Diencephalon (tissue), 1 donor: Measurements from ENCODE around the gene TAAR6. TPM values are rescaled to one million over a fixed set of nuclear protein-coding genes. Genes with fewer than 3 reads are reported as not detected.

Experiments used
- small RNA-seq: library from RNA; depleted of rRNA; stranded (forward); fragments of <200 nt; gene quantifications from one replicate; pipeline ENCODE3, GENCODE V24; 2014
- total RNA-seq: library from RNA; depleted of rRNA; stranded (reverse); fragments of >200 nt; gene quantifications from one replicate; pipeline ENCODE4 v1.2.3, GENCODE V29; 2014

Gene TAAR6, protein sequence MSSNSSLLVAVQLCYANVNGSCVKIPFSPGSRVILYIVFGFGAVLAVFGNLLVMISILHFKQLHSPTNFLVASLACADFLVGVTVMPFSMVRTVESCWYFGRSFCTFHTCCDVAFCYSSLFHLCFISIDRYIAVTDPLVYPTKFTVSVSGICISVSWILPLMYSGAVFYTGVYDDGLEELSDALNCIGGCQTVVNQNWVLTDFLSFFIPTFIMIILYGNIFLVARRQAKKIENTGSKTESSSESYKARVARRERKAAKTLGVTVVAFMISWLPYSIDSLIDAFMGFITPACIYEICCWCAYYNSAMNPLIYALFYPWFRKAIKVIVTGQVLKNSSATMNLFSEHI
- not detected for total RNA-seq

DNA sequence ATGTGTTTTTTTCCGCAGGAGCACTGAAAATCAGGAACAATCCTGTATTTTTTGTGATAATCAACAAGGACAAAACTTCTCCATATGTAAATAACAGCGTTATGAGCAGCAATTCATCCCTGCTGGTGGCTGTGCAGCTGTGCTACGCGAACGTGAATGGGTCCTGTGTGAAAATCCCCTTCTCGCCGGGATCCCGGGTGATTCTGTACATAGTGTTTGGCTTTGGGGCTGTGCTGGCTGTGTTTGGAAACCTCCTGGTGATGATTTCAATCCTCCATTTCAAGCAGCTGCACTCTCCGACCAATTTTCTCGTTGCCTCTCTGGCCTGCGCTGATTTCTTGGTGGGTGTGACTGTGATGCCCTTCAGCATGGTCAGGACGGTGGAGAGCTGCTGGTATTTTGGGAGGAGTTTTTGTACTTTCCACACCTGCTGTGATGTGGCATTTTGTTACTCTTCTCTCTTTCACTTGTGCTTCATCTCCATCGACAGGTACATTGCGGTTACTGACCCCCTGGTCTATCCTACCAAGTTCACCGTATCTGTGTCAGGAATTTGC, at the start of gene TAAR6:
Gene TAAR6 (plus strand): TSS at position 102 of the 557 bp plus-strand sequence. CDS start 0 bp downstream, at position 102.

DNA sequence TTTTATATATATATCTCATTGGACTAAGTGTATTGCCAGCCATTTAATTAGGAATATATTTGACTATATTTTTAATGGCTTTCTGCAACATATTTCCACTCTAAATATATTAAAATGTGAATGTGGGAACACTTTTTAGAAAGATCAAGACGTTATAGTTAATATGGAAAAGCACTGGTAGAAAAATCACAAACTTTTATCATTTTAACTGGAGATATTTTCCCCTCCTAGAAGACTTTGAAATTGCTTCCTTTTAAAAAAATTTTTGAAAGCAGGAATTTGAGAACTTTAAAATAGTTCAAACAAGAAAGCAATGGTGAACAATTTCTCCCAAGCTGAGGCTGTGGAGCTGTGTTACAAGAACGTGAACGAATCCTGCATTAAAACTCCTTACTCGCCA, 32.1 kb upstream of the TAAR6 start, which contains the start of gene TAAR9:
Gene TAAR9 (plus strand): TSS at position 301 of the 400 bp plus-strand sequence. CDS start 13 bp downstream, at position 314.

DNA sequence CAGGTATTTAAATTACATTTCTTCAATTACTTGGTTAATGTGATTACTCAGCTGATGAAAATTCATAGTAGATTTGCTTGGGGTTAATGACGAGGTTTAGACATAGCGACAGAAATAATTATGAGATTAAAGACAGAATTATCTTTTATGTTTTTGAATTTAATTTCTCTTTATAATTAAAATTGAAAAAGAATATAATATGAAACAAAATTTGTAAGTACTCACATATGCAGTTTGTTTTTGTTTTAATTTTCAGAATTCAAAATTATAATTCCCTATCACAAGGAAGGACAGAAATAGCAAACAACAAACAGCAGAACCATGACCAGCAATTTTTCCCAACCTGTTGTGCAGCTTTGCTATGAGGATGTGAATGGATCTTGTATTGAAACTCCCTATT, 17.8 kb upstream of the TAAR6 start, which contains the start of gene TAAR8:
Gene TAAR8 (plus strand): TSS at position 301 of the 400 bp plus-strand sequence. CDS start 21 bp downstream, at position 322.

DNA sequence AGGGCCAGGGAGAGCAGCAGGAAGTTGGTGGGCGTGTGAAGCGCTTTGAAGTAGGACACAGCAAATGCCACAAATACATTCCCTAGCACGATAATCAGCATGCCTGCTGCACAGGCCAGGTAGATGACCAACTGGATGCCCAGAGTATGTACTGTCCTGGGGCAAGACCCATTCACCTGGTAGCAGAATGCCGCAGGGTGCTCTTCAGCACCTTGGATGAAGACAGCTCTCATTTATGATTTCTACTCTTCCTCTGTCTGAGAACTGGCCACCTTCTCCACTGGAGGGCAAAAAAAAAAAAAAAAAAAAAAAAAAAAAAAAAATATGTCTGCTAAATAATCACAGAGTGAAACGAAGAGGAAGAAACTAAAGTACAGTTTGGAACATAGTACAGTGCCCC, 19.3 kb downstream of the TAAR6 start, which contains the start of gene TAAR5:
Gene TAAR5 (minus strand): TSS at position 288 of the 400 bp plus-strand sequence. CDS start 55 bp downstream, at position 233.

Small RNA genes within 50 kb of the gene (small RNA-seq; reads per million reads assigned to genes)
- gene TAAR7P: not detected

Other genes starting within 250 kb of the TAAR6 start
- 11.3 TPM for gene MOXD1, start 168.8 kb upstream of the TAAR6 start, total RNA-seq
- 73.6 TPM for gene STX7, start 57.2 kb upstream of the TAAR6 start, total RNA-seq
- gene TAAR9, start 32.0 kb upstream of the TAAR6 start, total RNA-seq: not detected
- gene TAAR8, start 17.6 kb upstream of the TAAR6 start, total RNA-seq: not detected
- not detected for gene TAAR5, start 19.4 kb downstream of the TAAR6 start, total RNA-seq
- gene TAAR2, start 54.0 kb downstream of the TAAR6 start, total RNA-seq: not detected
- not detected for gene TAAR1, start 88.9 kb downstream of the TAAR6 start, total RNA-seq
- not detected for gene VNN1, start 143.7 kb downstream of the TAAR6 start, total RNA-seq
- 1.4 TPM for gene VNN2, start 187.6 kb downstream of the TAAR6 start, total RNA-seq
- gene SLC18B1, start 228.3 kb downstream of the TAAR6 start, total RNA-seq: 33.0 TPM
- gene RPS12, start 244.2 kb downstream of the TAAR6 start, total RNA-seq: 710 TPM